ENCODE results near the gene STX16.

Gene STX16

DNA sequence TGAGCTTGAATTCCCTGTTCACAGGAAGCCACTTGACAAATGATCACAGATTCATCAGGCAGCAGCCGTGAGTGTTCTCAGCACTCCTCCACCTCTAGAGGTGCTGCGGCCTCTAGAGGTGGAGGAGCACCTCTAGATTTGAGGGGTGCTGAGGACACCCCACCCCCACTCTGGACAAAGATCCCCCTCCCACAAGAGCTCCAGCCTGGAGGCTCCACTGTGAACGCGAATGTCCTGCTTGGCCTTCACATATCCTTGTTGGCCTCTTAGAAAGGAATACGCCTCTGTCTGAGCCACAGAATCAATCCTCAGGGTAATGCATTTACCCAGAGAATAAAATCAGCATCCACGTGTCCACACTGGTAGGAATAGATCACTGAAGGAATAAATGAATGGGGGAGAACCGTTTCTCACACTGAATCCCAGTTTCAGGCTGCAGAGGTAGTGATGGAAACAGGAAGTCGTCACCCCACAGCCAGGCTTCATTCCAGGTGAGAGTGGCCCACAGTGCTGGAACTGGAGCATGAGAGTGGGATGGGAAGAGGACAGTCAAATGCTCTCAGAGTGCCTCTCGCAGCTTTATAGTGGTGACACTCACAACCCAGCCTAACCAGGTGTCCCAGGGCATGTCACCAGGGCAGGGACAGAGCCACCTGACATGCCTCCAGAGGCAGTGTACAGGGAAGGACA is 58.1 kb downstream of the STX16 start:
- DNase-seq (ENCODE audit: extremely low read depth in 1 of 2, low read depth in 1 of 2) = no peak

DNA sequence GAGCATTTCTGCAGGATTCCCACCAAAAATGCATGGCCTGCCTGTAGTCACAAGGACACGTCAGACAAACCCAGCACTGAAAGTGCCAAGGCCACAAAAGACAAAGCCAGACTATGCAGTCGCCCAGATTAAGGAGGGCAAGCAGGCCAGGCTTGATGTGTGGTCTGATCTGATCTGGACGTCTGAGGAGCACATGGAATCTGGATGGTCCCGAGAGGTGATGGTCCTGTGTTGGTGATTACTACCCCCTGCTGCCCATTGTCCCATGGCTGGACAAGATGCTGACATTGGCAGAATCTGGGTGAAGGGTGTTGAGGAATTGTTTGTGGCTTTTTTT is 58.6 kb downstream of the STX16 start:
- DNase-seq (ENCODE audit: extremely low read depth in 1 of 2, low read depth in 1 of 2) = no peak

DNA sequence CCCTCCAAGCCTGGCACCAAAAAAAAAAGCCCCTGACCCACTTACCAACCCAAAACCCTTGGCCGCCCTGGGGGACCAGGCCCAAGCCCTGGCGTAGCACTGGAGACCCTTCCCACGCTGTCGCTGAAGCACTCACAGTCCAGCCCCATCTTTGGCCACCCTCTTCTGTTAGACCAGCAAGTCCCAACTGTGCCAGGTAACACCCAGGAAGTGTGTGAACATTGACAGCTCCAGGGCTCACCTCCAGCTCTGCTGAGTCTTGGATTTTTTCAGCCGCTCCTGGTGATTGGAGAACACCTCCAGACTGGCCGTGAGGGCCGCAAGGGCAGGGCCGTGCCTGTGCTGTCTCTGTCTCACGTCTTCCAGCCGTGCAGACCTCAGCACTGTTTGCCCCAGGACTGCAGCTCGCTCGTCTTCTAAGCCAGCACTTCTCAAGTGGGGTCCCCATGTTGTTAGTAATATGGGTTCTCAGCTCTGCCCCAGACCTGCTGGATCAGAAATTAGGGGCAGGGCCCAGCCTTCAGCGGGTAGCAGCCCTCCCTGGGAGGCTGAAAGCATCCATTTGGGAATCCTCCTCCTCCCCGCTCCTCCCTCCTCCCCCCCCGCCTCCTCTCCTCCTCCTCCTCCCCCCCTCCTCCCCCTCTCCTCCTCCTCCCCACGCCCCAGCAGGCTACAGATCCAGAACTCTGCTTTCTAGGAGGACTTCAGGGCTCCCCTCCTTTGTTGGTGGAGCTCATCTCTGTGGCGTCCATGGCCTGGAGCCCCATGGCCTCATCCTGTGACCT is 59.6 kb downstream of the STX16 start:
- no peak for DNase-seq (ENCODE audit: extremely low read depth in 1 of 2, low read depth in 1 of 2)

DNA sequence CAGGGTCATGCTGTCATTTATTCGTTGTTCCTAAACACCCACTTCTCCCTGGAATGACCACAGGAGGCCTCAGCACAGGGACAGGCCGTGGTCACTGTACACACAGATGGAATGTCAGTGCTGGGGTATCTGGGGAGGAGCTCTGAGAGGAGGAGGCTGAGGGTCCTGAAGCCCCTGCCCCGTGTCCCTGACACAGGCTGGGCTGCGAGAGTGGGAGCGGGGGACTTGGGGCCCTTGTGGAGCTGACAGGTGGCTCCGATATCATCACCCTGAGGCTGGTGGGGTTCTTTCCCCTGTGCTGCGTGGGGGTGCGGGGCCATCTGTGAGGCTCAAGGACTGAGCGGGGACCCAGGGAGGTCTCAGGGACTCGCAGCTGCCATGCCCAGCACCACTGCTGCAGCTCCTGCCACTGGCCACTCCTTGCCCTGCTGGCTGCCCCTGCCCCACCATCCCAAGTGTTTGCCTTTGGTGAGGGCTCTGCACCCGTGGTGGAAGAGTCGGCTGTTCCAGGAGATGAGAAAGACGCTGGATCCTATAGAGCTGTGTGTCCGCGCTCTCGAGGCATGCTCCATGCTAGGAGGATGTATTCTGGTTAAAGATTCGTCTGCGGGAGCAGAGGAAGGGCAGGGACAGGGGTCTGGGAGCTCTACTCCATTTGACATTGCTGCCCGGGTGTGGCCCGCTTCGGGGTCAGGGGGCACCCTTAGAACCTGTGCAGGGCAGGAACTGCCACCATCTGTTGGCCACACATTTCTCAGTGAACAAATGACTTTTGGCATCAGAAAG is 60.4 kb downstream of the STX16 start:
- DNase-seq (ENCODE audit: extremely low read depth in 1 of 2, low read depth in 1 of 2) = no peak

DNA sequence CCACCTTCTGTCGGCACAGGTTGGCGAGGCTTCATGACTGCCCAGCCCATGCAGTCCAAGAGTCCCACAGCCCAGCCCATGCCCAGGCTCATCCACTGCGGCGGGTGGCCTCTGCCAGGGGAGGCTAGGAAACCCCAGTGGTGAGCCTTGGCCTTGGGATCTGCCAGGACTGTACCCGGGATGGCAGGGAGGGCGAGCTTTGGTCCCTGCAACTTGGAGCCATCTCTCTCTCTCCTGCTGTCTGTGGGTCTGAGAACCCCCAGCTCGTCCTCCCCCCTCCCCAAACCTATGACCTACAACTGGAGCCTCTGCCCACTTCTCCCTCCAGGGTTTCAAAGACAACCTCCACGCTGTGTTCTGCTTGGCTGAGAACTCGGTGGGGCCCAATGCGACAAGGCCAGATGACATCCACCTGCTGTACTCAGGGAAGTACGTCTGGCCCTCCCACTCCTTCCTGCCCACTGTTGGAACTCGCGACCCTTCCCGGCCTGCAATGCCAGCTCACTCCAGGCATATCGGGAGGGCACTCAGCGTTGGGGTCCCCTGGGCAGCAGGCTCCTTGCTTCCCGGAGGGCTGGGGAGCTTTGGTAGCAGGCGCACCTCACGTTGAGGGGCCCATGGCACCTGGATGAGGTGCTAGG is 61.2 kb downstream of the STX16 start:
- no peak for DNase-seq (ENCODE audit: extremely low read depth in 1 of 2, low read depth in 1 of 2)

DNA sequence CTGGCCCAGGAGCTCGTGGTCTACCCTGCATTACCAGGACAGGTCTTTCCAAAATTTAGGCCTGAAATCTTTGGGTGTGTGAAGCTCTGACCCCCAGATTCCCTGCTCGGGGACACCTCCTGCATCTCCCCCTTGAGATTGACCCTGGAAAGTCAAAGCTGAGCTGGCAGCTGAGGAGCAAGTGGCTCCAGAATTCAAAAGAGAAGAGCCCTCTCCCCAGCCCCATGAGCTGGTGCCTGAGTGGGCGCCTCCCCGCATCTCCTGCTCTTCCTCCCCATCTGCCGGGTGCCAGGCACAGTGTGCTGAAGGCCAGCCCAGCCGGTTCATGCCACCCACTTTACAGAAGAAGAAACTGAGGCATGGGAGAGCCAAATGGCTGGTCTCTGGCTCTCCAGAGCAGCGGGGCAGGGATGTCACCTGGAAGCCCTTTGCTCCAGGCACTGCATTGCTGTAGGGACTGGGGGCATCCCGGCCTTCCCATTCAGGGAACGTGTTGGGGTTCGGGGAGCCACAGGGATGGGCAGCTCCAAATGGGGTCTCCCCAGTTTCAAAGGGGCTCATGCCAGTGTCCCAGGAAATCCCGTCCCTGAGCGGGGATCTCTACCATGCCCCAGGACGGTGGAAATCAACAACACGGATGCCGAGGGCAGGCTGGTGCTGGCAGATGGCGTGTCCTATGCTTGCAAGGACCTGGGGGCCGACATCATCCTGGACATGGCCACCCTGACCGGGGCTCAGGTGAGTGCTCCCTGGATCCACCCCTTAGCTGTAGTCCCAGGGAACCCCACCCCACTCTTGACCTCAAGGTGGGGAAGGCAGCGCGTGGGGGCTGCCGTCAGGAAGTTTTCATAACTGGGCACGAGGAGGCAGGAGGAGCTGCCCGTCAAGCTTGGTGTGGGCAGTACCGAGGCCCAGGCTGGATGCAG is 62.0 kb downstream of the STX16 start:
- DNase-seq (ENCODE audit: extremely low read depth in 1 of 2, low read depth in 1 of 2) = no peak

DNA sequence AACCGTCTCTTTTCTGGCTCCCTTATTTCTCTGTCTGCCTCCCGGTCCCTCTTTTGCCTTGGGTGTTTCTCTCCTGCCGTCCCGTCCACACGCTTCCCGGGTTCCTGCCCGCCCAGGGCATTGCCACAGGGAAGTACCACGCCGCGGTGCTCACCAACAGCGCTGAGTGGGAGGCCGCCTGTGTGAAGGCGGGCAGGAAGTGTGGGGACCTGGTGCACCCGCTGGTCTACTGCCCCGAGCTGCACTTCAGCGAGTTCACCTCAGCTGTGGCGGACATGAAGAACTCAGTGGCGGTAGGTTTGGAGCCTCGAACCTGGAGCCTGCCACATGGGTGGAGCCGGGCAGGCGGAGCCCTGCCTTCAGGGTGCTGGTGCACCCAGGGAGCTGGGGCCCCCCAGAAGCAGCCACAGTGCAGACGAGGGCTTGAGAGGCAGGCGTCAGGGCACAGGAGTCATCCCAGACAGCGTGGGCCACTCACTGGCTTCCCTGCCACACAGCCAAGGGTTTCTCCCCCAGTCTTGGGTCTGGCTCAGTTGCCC is 62.8 kb downstream of the STX16 start:
- DNase-seq (ENCODE audit: extremely low read depth in 1 of 2, low read depth in 1 of 2) = no peak

DNA sequence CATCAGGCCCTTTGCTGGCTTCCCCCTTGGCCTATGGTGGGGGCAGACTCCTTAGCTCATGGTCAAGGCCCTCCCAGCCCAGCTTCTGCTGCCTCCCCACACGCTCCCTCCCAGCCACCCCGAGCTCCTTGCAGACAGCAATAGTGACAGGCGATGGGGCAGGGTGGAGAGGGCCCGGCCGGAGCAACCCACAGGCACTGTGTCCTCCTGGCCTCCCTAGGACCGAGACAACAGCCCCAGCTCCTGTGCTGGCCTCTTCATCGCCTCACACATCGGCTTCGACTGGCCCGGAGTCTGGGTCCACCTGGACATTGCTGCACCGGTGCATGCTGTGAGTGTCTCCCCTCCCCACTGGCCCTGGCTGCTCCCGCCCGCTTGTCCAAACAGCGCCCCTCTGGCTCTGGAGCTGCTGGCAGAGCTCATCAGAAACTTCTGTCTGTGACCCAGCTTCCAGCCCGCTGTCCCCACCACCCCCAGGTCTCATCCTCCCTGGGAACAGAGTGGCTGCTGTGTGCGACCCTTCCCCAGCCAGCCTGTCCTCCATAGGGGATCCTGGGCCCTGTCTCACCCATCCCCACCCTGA is 63.3 kb downstream of the STX16 start:
- DNase-seq (ENCODE audit: extremely low read depth in 1 of 2, low read depth in 1 of 2) = no peak

DNA sequence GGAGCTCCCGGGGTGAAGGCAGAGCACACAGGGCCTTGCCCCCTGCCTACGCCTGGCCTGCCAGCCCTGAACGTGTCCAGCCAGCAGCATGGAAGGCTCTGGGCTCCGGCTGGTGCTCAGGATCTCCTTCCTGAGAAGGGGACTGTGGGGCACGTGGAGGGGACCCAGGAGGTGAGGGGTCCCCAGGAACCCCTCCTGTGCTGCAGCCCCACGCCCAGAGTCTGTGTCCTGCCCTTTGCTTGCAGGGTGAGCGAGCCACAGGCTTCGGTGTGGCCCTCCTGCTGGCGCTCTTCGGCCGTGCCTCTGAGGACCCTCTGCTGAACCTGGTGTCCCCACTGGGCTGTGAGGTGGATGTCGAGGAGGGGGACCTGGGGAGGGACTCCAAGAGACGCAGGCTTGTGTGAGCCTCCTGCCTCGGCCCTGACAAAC is 63.9 kb downstream of the STX16 start:
- no peak for DNase-seq (ENCODE audit: extremely low read depth in 1 of 2, low read depth in 1 of 2)

DNA sequence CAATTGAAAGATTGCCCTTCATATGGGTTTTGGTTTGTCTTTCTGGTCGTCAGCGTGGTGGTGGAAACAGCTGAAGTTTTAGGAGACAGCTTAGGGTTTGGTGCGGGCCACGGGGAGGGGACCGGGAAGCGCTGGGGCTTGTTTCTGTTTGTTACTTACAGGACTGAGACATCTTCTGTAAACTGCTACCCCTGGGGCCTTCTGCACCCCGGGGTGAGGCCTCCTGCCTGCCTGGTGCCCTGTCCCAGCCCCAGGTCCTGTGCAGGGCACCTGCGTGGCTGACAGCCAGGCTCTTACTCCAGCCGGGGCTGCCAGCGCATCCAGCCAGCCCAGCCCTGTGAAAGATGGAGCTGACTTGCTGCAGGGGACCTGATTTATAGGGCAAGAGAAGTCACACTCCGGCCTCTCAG is 64.3 kb downstream of the STX16 start:
- DNase-seq (ENCODE audit: extremely low read depth in 1 of 2, low read depth in 1 of 2) = no peak

DNA sequence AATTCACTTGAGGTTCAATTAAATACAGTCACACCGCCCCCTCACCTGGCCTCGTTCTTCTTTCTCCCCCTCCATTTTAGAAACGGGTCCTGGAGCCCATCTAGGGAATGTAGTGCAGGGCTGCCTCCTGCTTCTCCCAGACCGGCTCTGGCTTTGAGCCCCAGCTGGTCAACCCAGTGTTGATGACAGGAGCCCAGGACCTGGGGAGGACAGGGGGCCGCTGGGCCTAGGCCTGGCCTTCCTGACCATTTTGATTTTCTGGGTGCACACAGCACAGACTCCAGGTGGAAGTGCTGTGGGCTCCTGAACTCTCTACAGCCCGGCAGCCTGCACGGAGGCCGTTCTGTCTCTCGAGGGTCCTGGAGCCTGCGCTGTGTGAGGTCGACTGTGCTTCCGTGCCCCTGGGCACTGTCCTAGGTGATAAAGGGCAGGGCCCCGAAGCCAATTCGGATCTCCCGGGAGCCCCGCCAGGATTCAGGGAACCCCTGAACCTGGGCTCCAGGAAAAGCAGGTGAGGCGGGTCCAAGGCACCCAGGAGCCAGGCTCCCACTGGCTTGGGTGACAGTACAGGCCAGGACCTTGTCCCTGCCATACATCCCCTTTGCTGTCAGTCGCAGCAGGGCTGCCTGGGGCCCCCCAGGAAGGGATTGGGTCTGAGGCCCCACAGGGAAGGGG is 64.9 kb downstream of the STX16 start:
- DNase-seq (ENCODE audit: extremely low read depth in 1 of 2, low read depth in 1 of 2) = no peak

DNA sequence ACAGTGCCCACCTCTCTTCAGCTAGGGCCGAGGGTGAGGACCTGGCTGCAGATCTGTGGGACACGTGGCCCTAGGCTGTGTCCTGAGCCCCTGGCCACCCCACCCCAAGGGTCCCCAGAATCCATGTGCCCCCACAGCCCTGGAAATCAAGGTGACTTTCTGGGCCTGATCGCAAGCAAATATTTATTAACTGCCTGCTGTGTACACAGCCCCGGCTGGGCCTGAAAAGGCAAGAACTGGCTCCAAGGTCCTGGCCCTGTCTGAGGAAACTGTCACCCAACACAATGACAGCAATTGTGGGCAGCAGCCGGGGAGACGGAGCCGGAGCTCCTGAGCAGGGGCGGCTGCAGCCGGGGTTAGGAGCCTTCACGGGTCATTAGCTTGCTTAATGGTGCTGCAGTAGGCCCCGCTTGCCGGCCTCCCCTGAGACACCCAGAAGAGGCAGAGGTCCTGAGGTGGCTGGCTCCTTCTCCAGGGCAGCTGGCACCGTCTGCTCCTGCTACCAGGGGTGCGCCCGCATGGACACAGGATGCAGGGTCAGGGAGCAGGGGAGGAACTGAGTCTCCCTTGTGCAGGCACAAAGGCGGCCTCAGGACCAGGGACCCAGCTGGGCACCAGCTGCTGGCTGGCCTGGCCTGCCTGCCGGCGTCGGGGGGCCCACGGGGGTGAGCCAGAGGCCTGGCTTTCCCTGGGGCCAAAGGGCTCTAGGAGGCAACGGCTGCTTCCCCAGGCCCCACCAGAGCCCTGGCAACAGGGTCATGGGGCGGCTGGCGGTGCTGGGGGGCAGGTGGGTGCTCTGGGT is 65.6 kb downstream of the STX16 start:
- DNase-seq (ENCODE audit: extremely low read depth in 1 of 2, low read depth in 1 of 2) = no peak

DNA sequence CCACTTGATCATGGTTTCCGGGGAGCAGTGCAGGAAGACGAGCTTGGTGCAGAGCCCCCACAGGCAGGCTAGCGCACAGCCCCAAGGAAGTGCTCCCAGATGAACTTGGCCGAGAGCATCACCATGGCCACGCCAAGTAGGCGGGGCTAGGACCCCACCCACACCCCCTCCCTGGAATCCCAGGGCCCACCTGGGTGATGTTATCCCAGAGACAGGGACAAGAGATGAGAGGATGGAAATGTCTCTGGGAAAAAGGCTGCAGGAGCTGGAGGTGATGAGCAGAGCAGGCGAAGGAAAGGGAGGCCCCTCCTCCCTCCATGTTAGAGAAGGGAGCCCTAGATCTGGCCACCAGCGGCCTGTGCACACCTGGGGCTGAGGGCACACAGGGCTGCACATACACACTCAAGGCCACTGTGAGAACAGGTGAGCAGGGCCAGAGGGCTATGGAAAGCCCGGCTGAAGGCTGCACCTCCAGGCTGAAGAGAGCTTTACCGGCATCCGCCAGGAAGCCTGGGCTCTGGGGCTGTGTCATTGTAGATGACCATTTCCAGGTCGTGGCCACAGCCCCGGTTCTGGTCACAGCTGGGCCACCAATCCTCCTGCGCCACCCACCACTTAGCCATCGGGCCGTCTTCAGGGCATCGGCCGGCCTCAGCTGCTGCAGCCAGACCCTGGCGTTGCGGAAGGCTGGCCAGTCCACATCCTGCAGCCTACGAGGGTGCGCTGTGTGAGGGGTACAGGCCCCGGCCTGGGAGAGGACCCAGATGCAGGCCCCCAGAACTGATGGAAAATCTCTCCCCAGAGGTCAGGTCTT is 66.4 kb downstream of the STX16 start:
- DNase-seq (ENCODE audit: extremely low read depth in 1 of 2, low read depth in 1 of 2) = no peak

DNA sequence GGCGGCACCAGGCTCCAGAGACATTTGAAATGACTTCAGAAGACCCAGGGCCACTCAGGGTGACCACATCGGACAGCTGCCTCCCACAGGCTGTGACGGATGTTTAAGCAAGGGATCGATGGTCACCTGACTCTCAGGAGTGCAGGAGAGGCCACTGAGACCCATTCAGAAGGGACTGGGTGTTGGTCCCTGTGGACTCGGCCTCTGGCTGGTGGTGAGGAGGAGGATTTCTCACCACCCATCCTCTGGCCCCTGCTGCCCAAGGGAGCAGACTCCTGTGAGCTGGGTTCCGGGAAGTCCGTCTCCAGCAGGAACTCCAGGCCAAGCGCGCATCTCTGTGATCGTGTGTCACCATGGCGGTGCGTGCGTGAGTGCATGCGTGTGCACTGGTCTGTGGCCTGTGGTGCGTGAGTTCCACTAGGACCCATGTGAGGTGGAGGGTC is 67.1 kb downstream of the STX16 start:
- no peak for DNase-seq (ENCODE audit: extremely low read depth in 1 of 2, low read depth in 1 of 2)

DNA sequence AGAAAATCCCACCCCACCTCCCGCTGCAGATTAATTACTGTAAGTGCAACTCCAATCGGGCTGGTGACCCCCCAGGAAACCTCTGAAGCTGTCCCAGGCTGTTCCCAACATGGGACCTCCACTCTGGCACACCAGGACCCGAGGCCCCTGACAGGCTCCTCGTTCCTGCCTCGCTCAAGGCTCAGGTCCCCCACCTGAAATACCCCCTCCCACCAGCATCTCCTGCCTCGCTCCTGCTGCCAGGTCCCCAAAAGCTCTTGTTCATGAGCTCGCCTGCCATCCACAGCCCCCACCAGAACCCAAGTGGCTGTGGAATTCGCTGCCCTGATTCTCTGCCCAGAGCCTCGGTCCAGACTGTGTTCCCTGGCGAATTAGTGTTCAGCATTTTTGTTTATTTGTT is 67.6 kb downstream of the STX16 start:
- no peak for DNase-seq (ENCODE audit: extremely low read depth in 1 of 2, low read depth in 1 of 2)

DNA sequence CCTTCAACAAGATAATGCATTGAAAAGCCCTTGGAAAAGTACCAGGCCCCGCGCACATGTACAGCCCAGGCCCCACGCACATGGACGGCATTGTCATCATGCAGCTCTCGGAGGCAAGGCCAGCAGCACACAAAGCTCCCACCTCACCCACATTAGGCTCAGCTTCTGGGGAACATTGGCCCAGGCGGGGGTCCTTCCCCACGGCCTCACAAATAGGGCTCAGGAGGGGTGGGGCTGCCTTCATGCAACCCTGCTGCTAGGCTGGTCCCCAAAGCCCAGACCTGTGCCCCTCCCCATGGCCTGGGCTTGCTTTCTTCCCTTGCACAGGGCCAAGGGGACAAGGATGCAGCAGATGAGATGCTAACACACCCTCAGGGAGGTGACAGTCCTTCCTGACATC is 68.2 kb downstream of the STX16 start:
- no peak for DNase-seq (ENCODE audit: extremely low read depth in 1 of 2, low read depth in 1 of 2)

DNA sequence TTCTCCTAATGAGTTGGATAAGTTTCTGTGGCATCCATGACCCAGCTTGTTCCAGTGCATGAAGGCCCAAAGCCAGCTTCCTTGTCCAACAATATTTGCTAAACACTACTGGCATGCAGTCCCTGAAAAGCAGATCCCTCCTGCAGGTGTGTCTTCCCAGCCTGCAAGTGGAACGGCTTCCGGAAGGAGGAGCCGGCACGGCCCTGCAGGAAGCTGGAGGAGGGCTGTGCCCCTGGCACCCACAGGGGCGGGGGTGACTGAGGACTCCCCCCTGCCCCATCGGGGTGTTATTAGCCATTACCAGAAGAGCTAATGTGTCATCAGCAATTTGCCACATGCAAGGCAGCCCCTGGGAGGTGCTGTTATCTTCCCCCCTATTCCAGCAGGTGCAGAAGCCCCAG is 68.9 kb downstream of the STX16 start:
- no peak for DNase-seq (ENCODE audit: extremely low read depth in 1 of 2, low read depth in 1 of 2)
